GM23338 (cell line): ENCODE results near the gene BLTP2. TPM values are rescaled to one million over a fixed set of nuclear protein-coding genes. Genes with fewer than 3 reads are reported as not detected.

ENCODE experiments used
- ATAC-seq: fragments of 200-7000 bp; cut with Tn5 transposase; 3 replicates; pipeline ENCODE4 v1.9.1; 2020
- DNase-seq: peaks from one replicate; pipeline ENCODE4 v3.0.0-alpha.2; 2015; ENCODE audit warnings: low spot score
- H2AFZ ChIP-seq: fragments of 200-600 bp; sonication (generic); 2 replicates; pipeline ENCODE4 v1.8.0; 2016; ENCODE audit warnings: antibody characterized with exemption, mild to moderate bottlenecking, moderate library complexity
- H3F3A ChIP-seq: fragments of 200-600 bp; sonication (generic); replicated peaks from 2 replicates; pipeline ENCODE4 v1.8.0; 2017; ENCODE audit warnings: antibody characterized with exemption, mixed run types, low read depth
- H3K27ac ChIP-seq: fragments of 200-600 bp; sonication (generic); 2 replicates; pipeline ENCODE4 v1.6.1; 2016; ENCODE audit warnings: low read depth
- H3K27me3 ChIP-seq: fragments of 200-600 bp; sonication (generic); 2 replicates; pipeline ENCODE4 v1.8.0; 2016; ENCODE audit warnings: mild to moderate bottlenecking, mixed run types, moderate library complexity; ENCODE audit not compliant: insufficient read depth
- H3K36me3 ChIP-seq: fragments of 200-600 bp; sonication (generic); 2 replicates; pipeline ENCODE4 v1.8.0; 2016; ENCODE audit warnings: mild to moderate bottlenecking; ENCODE audit not compliant: insufficient read depth
- H3K4me1 ChIP-seq: fragments of 200-600 bp; sonication (generic); 2 replicates; pipeline ENCODE4 v1.8.0; 2016; ENCODE audit warnings: mild to moderate bottlenecking, moderate library complexity; ENCODE audit not compliant: insufficient read depth
- H3K4me2 ChIP-seq: fragments of 200-600 bp; sonication (generic); 2 replicates; pipeline ENCODE4 v1.7.1; 2017; ENCODE audit warnings: mixed run types
- H3K4me3 ChIP-seq: fragments of 200-600 bp; sonication (generic); 2 replicates; pipeline ENCODE4 v1.6.1; 2016; ENCODE audit warnings: mixed run types
- H3K79me2 ChIP-seq: fragments of 200-600 bp; sonication (generic); replicated peaks from 2 replicates; pipeline ENCODE4 v1.8.0; 2017; ENCODE audit warnings: mild to moderate bottlenecking; ENCODE audit not compliant: insufficient read depth
- H3K9me2 ChIP-seq: fragments of 200-600 bp; sonication (generic); 2 replicates; pipeline ENCODE4 v1.8.0; 2017; ENCODE audit not compliant: insufficient read depth
- H4K20me1 ChIP-seq: fragments of 200-600 bp; sonication (generic); replicated peaks from 2 replicates; pipeline ENCODE4 v1.8.0; 2017; ENCODE audit warnings: mild to moderate bottlenecking; ENCODE audit not compliant: insufficient read depth
- H3K27ac Mint-ChIP-seq: 2 replicates; pipeline ENCODE4 v1.8.0; 2020; ENCODE audit warnings: inconsistent platforms, mild to moderate bottlenecking, moderate library complexity, mixed read lengths
- H3K27me3 Mint-ChIP-seq: 3 replicates; pipeline ENCODE4 v1.8.0; 2022; ENCODE audit warnings: low read depth, mild to moderate bottlenecking, moderate library complexity, mixed read lengths, inconsistent platforms; ENCODE audit not compliant: insufficient read depth, poor library complexity
- H3K36me3 Mint-ChIP-seq: 3 replicates; pipeline ENCODE4 v1.8.0; 2021; ENCODE audit warnings: low read depth, mild to moderate bottlenecking, inconsistent platforms, moderate library complexity, mixed read lengths
- H3K4me1 Mint-ChIP-seq: 3 replicates; pipeline ENCODE4 v1.8.0; 2020; ENCODE audit warnings: mild to moderate bottlenecking, inconsistent platforms, mixed read lengths
- H3K4me3 Mint-ChIP-seq: 3 replicates; pipeline ENCODE4 v1.8.0; 2021; ENCODE audit warnings: moderate library complexity, mild to moderate bottlenecking, inconsistent platforms, mixed read lengths
- H3K9me3 Mint-ChIP-seq: 3 replicates; pipeline ENCODE4 v1.8.0; 2020; ENCODE audit warnings: moderate library complexity, mild to moderate bottlenecking, inconsistent platforms, mixed read lengths
- CREB1 ChIP-seq: fragments of 250-450 bp; sonication (Bioruptor Pico); IDR thresholded peaks from 2 replicates; pipeline ENCODE4 v1.5.0; 2020; ENCODE audit warnings: low read depth, mild to moderate bottlenecking, moderate library complexity
- EZH2phosphoT487 ChIP-seq: fragments of 200-600 bp; sonication (generic); IDR thresholded peaks from one replicate; pipeline ENCODE4 v1.8.1; 2018; ENCODE audit warnings: antibody characterized with exemption; ENCODE audit not compliant: unreplicated experiment
- JUNB ChIP-seq: IDR thresholded peaks from one replicate; pipeline ENCODE4 v1.6.1; 2016; ENCODE audit warnings: antibody characterized with exemption; ENCODE audit not compliant: unreplicated experiment
- REST ChIP-seq: IDR thresholded peaks from one replicate; pipeline ENCODE4 v1.6.1; 2018; ENCODE audit warnings: antibody characterized with exemption; ENCODE audit not compliant: unreplicated experiment
- ZNF462 ChIP-seq: fragments of 250-450 bp; sonication (Bioruptor Pico); IDR thresholded peaks from 2 replicates; pipeline ENCODE4 v1.5.0; 2020; ENCODE audit warnings: mild to moderate bottlenecking, moderate library complexity
- polyA plus RNA-seq: library from polyadenylated mRNA; unstranded; fragments of >200 nt; fragmentation: Nextera tagmentation; extraction: Ambion mirVana; gene quantifications from 2 replicates; pipeline ENCODE4 v1.2.1, GENCODE V29; 2016
- total RNA-seq: library from RNA; depleted of rRNA; stranded (reverse); fragments of >200 nt; shearing (Covaris generic); gene quantifications from 2 replicates; pipeline ENCODE4 v1.2.3, GENCODE V29; 2014

Gene BLTP2
- total and polyA plus RNA-seq, 2 experiments from 2014 or later = 58.6 to 166 TPM

GRCh38 chr17:28598799-28599310 is 46.1 kb downstream of the BLTP2 start, which contains the start of gene SPAG5 (continued):
- TF ChIP-seq ZNF462 (CRISPR knock-in tag) = no peak
- peak; percentile 58; the same call in 1 of the 2 replicates for TF ChIP-seq CREB1 (CRISPR knock-in tag)
- TF ChIP-seq REST = no peak
- no peak for TF ChIP-seq EZH2phosphoT487

GRCh38 chr17:28598389-28598788 is 46.6 kb downstream of the BLTP2 start:
- Histone ChIP-seq H4K20me1 (peaks cover 5% of the 10 kb centered on the region; the same call in 1 of the 2 replicates), H2AFZ (peak overlapping the region; percentile 98), H3K4me3 (peak overlapping the region; percentile 94), H3K36me3 (peaks cover 22% of the 10 kb centered on the region; the same call in 1 of the 2 replicates), H3K79me2 (peaks cover 43% of the 10 kb centered on the region), H3F3A (peaks cover 17% of the 10 kb centered on the region), H3K4me1 (peaks cover 8% of the 10 kb centered on the region), H3K27ac (peak overlapping the region; percentile 89), H3K9me2 (no peaks in the 10 kb centered on the region), H3K4me2 (peak overlapping the region; percentile 98), H3K27me3 (no peaks in the 10 kb centered on the region)
- Mint-ChIP-seq H3K9me3 (no peaks in the 10 kb centered on the region), H3K27me3 (peaks cover 10% of the 10 kb centered on the region), H3K4me1 (peaks cover 12% of the 10 kb centered on the region), H3K4me3 (peak overlapping the region; percentile 92), H3K36me3 (peaks cover 28% of the 10 kb centered on the region), H3K27ac (peak overlapping the region; percentile 97)
- TF ChIP-seq JUNB = no peak
- DNase-seq (no peak), ATAC-seq (peak; percentile 41)
